ENCODE results near the gene RFC3.

DNA sequence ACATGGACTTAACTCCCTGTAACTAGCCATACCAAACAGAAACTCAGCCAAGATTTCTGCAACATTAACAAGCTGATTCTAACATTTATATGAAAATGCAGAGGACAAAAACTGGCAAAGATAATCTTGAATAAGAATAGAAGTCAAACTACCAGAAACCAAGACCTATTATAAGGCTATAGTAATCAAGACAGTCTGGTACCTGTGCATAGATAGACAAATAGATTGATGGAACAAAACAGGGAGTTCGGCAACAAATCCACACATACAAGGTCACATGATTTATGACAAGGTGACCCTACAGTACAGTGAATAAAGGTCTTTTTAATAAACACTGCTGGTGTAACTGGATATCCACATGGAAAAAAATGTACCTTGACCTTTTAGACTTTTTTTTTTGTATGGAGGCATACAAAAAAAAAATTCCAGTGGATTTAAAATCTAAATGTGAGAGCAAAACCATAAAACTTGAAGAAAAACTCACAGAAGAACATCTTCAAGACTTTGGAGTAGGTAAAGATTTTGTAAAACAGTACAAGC lies 2.9 kb upstream of the RFC3 start:
- TF ChIP-seq, protein P1, sequence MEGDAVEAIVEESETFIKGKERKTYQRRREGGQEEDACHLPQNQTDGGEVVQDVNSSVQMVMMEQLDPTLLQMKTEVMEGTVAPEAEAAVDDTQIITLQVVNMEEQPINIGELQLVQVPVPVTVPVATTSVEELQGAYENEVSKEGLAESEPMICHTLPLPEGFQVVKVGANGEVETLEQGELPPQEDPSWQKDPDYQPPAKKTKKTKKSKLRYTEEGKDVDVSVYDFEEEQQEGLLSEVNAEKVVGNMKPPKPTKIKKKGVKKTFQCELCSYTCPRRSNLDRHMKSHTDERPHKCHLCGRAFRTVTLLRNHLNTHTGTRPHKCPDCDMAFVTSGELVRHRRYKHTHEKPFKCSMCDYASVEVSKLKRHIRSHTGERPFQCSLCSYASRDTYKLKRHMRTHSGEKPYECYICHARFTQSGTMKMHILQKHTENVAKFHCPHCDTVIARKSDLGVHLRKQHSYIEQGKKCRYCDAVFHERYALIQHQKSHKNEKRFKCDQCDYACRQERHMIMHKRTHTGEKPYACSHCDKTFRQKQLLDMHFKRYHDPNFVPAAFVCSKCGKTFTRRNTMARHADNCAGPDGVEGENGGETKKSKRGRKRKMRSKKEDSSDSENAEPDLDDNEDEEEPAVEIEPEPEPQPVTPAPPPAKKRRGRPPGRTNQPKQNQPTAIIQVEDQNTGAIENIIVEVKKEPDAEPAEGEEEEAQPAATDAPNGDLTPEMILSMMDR (IDR thresholded peaks at IDR 0.05; ENCODE audit: insufficient read depth, low read length), result no peak
- no peak for TF ChIP-seq POLR2AphosphoS5 (IDR thresholded peaks at IDR 0.05; ENCODE audit: low read depth)
